Erythroblast (primary cell): Measurements from ENCODE around the gene TMEM213.

Source experiments
- DNase-seq, 2 experiments: peaks; one replicate each; lab custom pipeline; 2025; lab: John Stamatoyannopoulos, UW
- GATA1 ChIP-seq: IDR thresholded peaks from 2 replicates; pipeline ENCODE4 v1.6.1; 2011; ENCODE audit warnings: low read depth, mild to moderate bottlenecking, control low read depth, low read length, moderate library complexity
- POLR2A ChIP-seq: IDR thresholded peaks from 2 replicates; pipeline ENCODE4 v1.6.1; 2011; ENCODE audit warnings: mild to moderate bottlenecking, low read length

The TMEM213 gene

GRCh38 chr7:138842111-138842510 lies 44.3 kb downstream of the TMEM213 start:
- DNase-seq, result no peak

GRCh38 chr7:138843632-138844580 lies 46.1 kb downstream of the TMEM213 start:
- TF ChIP-seq POLR2A (no peak), GATA1 (no peak)
- no peak for DNase-seq

More at GRCh38 chr7:138842111-138842510, 44.3 kb downstream of the TMEM213 start:
- TF ChIP-seq GATA1 (no peak), POLR2A (no peak)

- no peak for DNase-seq
- TF ChIP-seq GATA1 (no peak), POLR2A (no peak)
These were observed 47.9 kb downstream of the TMEM213 start for GRCh38 chr7:138845711-138846110.

GRCh38 chr7:138848056-138848980 lies 50.5 kb downstream of the TMEM213 start:
- no peak for DNase-seq
- TF ChIP-seq POLR2A (no peak), GATA1 (no peak)

- DNase-seq, result no peak
- TF ChIP-seq GATA1, result no peak
- no peak for TF ChIP-seq POLR2A
These were observed 51.9 kb downstream of the TMEM213 start for GRCh38 chr7:138849701-138850100.

- no peak for TF ChIP-seq POLR2A
- no peak for TF ChIP-seq GATA1
These were observed 54.7 kb downstream of the TMEM213 start for GRCh38 chr7:138852469-138852868.

GRCh38 chr7:138853448-138853847 lies 55.7 kb downstream of the TMEM213 start:
- no peak for TF ChIP-seq GATA1
- TF ChIP-seq POLR2A, result no peak
- no peak for DNase-seq

More at GRCh38 chr7:138852469-138852868, 54.7 kb downstream of the TMEM213 start:
- DNase-seq, result no peak

- TF ChIP-seq POLR2A (no peak), GATA1 (no peak)
- DNase-seq, result no peak
These were observed 56.4 kb downstream of the TMEM213 start for GRCh38 chr7:138854115-138854645.

- no peak for TF ChIP-seq POLR2A
- TF ChIP-seq GATA1, result no peak
- no peak for DNase-seq
These were observed 59.9 kb downstream of the TMEM213 start for GRCh38 chr7:138857728-138858127.

- no peak for DNase-seq
- TF ChIP-seq GATA1 (no peak), POLR2A (no peak)
These were observed 63.3 kb downstream of the TMEM213 start for GRCh38 chr7:138861051-138861450.

GRCh38 chr7:138863931-138864330 lies 66.1 kb downstream of the TMEM213 start:
- no peak for DNase-seq
- TF ChIP-seq GATA1 (no peak), POLR2A (no peak)

GRCh38 chr7:138864667-138865066 lies 66.9 kb downstream of the TMEM213 start:
- TF ChIP-seq GATA1 (no peak), POLR2A (no peak)
- peak in 1 of 2 experiments; percentile 21 for DNase-seq

GRCh38 chr7:138865843-138866242 lies 68.0 kb downstream of the TMEM213 start:
- TF ChIP-seq GATA1, result no peak
- no peak for TF ChIP-seq POLR2A
- DNase-seq, result peak in 1 of 2 experiments; percentile 15

GRCh38 chr7:138866353-138866752 lies 68.6 kb downstream of the TMEM213 start:
- DNase-seq, result no peak
- no peak for TF ChIP-seq GATA1
- TF ChIP-seq POLR2A, result no peak
